Measurements from ENCODE around the gene NRCAM. TPM values are rescaled to one million over a fixed set of nuclear protein-coding genes. Genes with fewer than 3 reads are reported as not detected.

Gene NRCAM
- total and polyA plus RNA-seq, 10 of the 15 experiments (the other 5 are each of a cell fraction or from before 2014, with no cell fraction given), result 0.30 to 2.0 (median 1.0) TPM

GRCh38 chr7:108135446-108136190 is 320.6 kb downstream of the NRCAM start:
- DNase-seq (ENCODE audit: low read depth, low spot score), result peak; percentile 88
- Histone ChIP-seq H3K36me3 (ENCODE audit: control insufficient read depth in 2 of 2, insufficient read depth in 2 of 2, low read length in 1 of 2) (no peaks in the 10 kb centered on the region), H3K4me2 (ENCODE audit: control insufficient read depth, insufficient read depth) (peak overlapping the region; percentile 70), H3K9ac (ENCODE audit: control insufficient read depth, insufficient read depth, low read length) (no peak overlapping the region), H3K79me2 (ENCODE audit: control insufficient read depth, insufficient read depth, low read length) (no peaks in the 10 kb centered on the region), H2AFZ (ENCODE audit: control insufficient read depth, low read depth, low read length) (peak overlapping the region; percentile 6), H3K27me3 (replicated peaks in 1 of 2; ENCODE audit: control insufficient read depth in 2 of 2, insufficient read depth in 2 of 2, low read length in 1 of 2) (no peaks in the 10 kb centered on the region), H4K20me1 (ENCODE audit: control insufficient read depth, insufficient read depth) (no peaks in the 10 kb centered on the region), H3K4me1 (ENCODE audit: control insufficient read depth, insufficient read depth, low read length) (peaks cover 18% of the 10 kb centered on the region), H3K27ac (ENCODE audit: control insufficient read depth, insufficient read depth) (peak overlapping the region; percentile 59), H3K4me3 (0 out of 2 replicates have a peak overlapping the region, but pooled peaks have one; percentile 14), H3K9me3 (replicated peaks; ENCODE audit: control insufficient read depth, insufficient read depth, low read length) (no peaks in the 10 kb centered on the region; the same call in 2 of the 3 replicates)
- POLR2A ChIA-PET, result interaction anchor here (0.6 to 5.0 kb wide), 4 partner anchors 10 to 966 kb away, joined by 3 to 31 read pairs (median 8); partner anchors contain the start of gene HBP1
- 0% methylated on average over 7 of the region's 7 CpGs for WGBS (ENCODE audit: insufficient coverage, insufficient replicate concordance, low lambda C conversion rate, missing lambda C conversion rate)
- SMC1A ChIA-PET (ENCODE audit: uncharacterized antibody, unreplicated experiment), result interaction anchor here (0.6 to 10.3 kb wide), 8 partner anchors 9 to 72 kb away, joined by 3 to 122 read pairs (median 13); no protein-coding TSS in a partner anchor
- in situ Hi-C loops (cut with MboI), result no loop called here
- peak; percentile 93 for ATAC-seq
- intact Hi-C loops (cut with micrococcal nuclease; ENCODE audit: unreplicated experiment), result no loop called here
- FAIRE-seq, result peak; percentile 23
- RAD21 ChIA-PET (ENCODE audit: unreplicated experiment), result interaction anchor here (1.1 to 8.2 kb wide), 7 partner anchors 10 to 25 kb away, joined by 3 to 65 read pairs (median 6); no protein-coding TSS in a partner anchor
- no TSS peak for BruUV-seq (replicated peaks)
- CTCF ChIA-PET, result interaction anchor here (0.8 to 8.3 kb wide), 7 partner anchors 10 to 392 kb away, joined by 3 to 85 read pairs (median 7); partner anchors contain the start of gene CBLL1
- no peak for TF ChIP-seq HSF1 (IDR thresholded peaks at IDR 0.05; ENCODE audit: low read depth, low read length)
- TF ChIP-seq GATAD2B (conservative IDR thresholded peaks at IDR 0.05; ENCODE audit: low read depth), result peak; percentile 43; the same call in 1 of the 2 replicates
- peak; percentile 60; the same call in 1 of the 2 replicates for TF ChIP-seq JUNB (IDR thresholded peaks at IDR 0.05)
- TF ChIP-seq CHD4 (IDR thresholded peaks at IDR 0.05), result no peak
- 0 out of 4 replicates have a peak, but pooled peaks of 1 of the 2 experiments have one; percentile 60 for TF ChIP-seq SRF (IDR thresholded peaks at IDR 0.05; ENCODE audit: low read depth in 2 of 2, low read length in 2 of 2)
- TF ChIP-seq ATF7 (IDR thresholded peaks at IDR 0.05; ENCODE audit: low read depth), result peak; percentile 87
- no peak for TF ChIP-seq TARDBP (IDR thresholded peaks at IDR 0.05; ENCODE audit: borderline replicate concordance)
- peak; percentile 67 for TF ChIP-seq ZNF592 (IDR thresholded peaks at IDR 0.05)
- peak; percentile 92 for TF ChIP-seq RELB (IDR thresholded peaks at IDR 0.05; ENCODE audit: low read depth)
- TF ChIP-seq ZBTB11 (CRISPR knock-in tag; IDR thresholded peaks at IDR 0.05), result no peak
